Mesenchymal stem cell (in vitro differentiated cells and primary cell): Measurements from ENCODE around the gene MYMX.

Source experiments
- DNase-seq: peaks from one replicate; pipeline ENCODE4 v3.0.0-alpha.2; 2013
- H2AFZ ChIP-seq: one replicate; pipeline ENCODE4 v1.6.1; 2013; ENCODE audit warnings: low read depth, mild to moderate bottlenecking, control low read depth, inconsistent platforms, low read length, moderate library complexity
- H2AK5ac ChIP-seq: 2 replicates; pipeline ENCODE4 v1.6.1; 2013; ENCODE audit warnings: low read length, moderate library complexity, mild to moderate bottlenecking, inconsistent platforms; ENCODE audit not compliant: severe bottlenecking
- H2BK120ac ChIP-seq: one replicate; pipeline ENCODE4 v1.6.1; 2013; ENCODE audit warnings: low read depth, mild to moderate bottlenecking, inconsistent platforms, low read length, moderate library complexity
- H2BK12ac ChIP-seq, 2 experiments: one replicate each; pipeline ENCODE4 v1.6.1; 2013; ENCODE audit warnings: inconsistent platforms in 2 of 2, low read length in 2 of 2, mild to moderate bottlenecking in 2 of 2, moderate library complexity in 2 of 2, control low read depth in 1 of 2
- H2BK15ac ChIP-seq: one replicate; pipeline ENCODE4 v1.6.1; 2013; ENCODE audit warnings: mild to moderate bottlenecking, low read depth, inconsistent platforms; ENCODE audit not compliant: poor library complexity, severe bottlenecking
- H2BK5ac ChIP-seq: 2 replicates; pipeline ENCODE4 v1.6.1; 2013; ENCODE audit warnings: low read depth, mild to moderate bottlenecking, low read length, control low read depth, inconsistent platforms; ENCODE audit not compliant: poor library complexity, severe bottlenecking
- H3K14ac ChIP-seq, 2 experiments: one replicate each; pipeline ENCODE4 v1.6.1; 2013; ENCODE audit warnings: inconsistent platforms in 2 of 2, low read length in 2 of 2, control low read depth in 1 of 2, mild to moderate bottlenecking in 1 of 2, moderate library complexity in 1 of 2
- H3K18ac ChIP-seq, 2 experiments: one replicate each; pipeline ENCODE4 v1.6.1; 2013; ENCODE audit warnings: inconsistent platforms in 2 of 2, low read length in 2 of 2, control low read depth in 1 of 2, low read depth in 1 of 2, mild to moderate bottlenecking in 1 of 2
- H3K23ac ChIP-seq, 2 experiments: one replicate each; pipeline ENCODE4 v1.6.1; 2013; ENCODE audit warnings: inconsistent platforms in 2 of 2, low read length in 2 of 2, mild to moderate bottlenecking in 2 of 2, moderate library complexity in 2 of 2, control low read depth in 1 of 2
- H3K27ac ChIP-seq: 2 replicates; pipeline ENCODE4 v1.5.1; 2013; ENCODE audit warnings: mild to moderate bottlenecking, moderate library complexity, low read length, control low read depth, inconsistent platforms; ENCODE audit not compliant: poor library complexity, severe bottlenecking
- H3K27me3 ChIP-seq, 2 experiments: 2 replicates each; pipeline versions ENCODE4 v1.6.1 to v1.7.0; 2013; ENCODE audit warnings: low read length in 2 of 2, mild to moderate bottlenecking in 2 of 2, moderate library complexity in 2 of 2, control low read depth in 1 of 2, inconsistent platforms in 1 of 2; ENCODE audit not compliant: control insufficient read depth in 1 of 2, insufficient read depth in 1 of 2
- H3K36me3 ChIP-seq, 2 experiments: 2 replicates each; pipeline versions ENCODE4 v1.6.1 to v1.7.0; 2013; ENCODE audit warnings: low read length in 2 of 2, control low read depth in 1 of 2, inconsistent platforms in 1 of 2, low read depth in 1 of 2, mild to moderate bottlenecking in 1 of 2; ENCODE audit not compliant: insufficient read depth in 2 of 2, control insufficient read depth in 1 of 2
- H3K4ac ChIP-seq, 2 experiments: one replicate each; pipeline ENCODE4 v1.6.1; 2013; ENCODE audit warnings: inconsistent platforms in 2 of 2, low read length in 2 of 2, mild to moderate bottlenecking in 2 of 2, moderate library complexity in 2 of 2, control low read depth in 1 of 2, low read depth in 1 of 2
- H3K4me1 ChIP-seq: 2 replicates; pipeline ENCODE4 v1.6.1; 2013; ENCODE audit warnings: low read depth, low read length, control low read depth; ENCODE audit not compliant: control insufficient read depth, insufficient read depth
- H3K4me2 ChIP-seq: 2 replicates; pipeline ENCODE4 v1.6.1; 2013; ENCODE audit warnings: low read length, mild to moderate bottlenecking, inconsistent platforms; ENCODE audit not compliant: poor library complexity, severe bottlenecking
- H3K4me3 ChIP-seq, 2 experiments: 2 replicates each; pipeline versions ENCODE4 v1.5.1 to v1.7.0; 2013; ENCODE audit warnings: low read length in 2 of 2, mild to moderate bottlenecking in 2 of 2, control low read depth in 1 of 2, low read depth in 1 of 2; ENCODE audit not compliant: insufficient read depth in 1 of 2
- H3K79me1 ChIP-seq: replicated peaks from 2 replicates; pipeline ENCODE4 v1.6.1; 2013; ENCODE audit warnings: mild to moderate bottlenecking, control low read depth, low read length, inconsistent platforms; ENCODE audit not compliant: poor library complexity, severe bottlenecking
- H3K9ac ChIP-seq: 2 replicates; pipeline ENCODE4 v1.7.0; 2013; ENCODE audit warnings: mild to moderate bottlenecking, low read length, moderate library complexity
- H3K9me3 ChIP-seq: 2 replicates; pipeline ENCODE4 v1.7.0; 2013; ENCODE audit warnings: mild to moderate bottlenecking, low read length; ENCODE audit not compliant: control insufficient read depth
- H4K8ac ChIP-seq: one replicate; pipeline ENCODE4 v1.6.1; 2013; ENCODE audit warnings: inconsistent platforms, mild to moderate bottlenecking, low read length, moderate library complexity
- H4K91ac ChIP-seq: one replicate; pipeline ENCODE4 v1.6.1; 2013; ENCODE audit warnings: mild to moderate bottlenecking, low read length, inconsistent platforms
- WGBS: methylation state at CpG from one replicate; pipeline ENCODE4 v1.1.7; 2013; ENCODE audit warnings: mixed read lengths; 5-methylcytosine and 5-hydroxymethylcytosine counted together

MYMX gene

GRCh38 chr6:44202332-44202971, 14.3 kb upstream of the MYMX start:
- Histone ChIP-seq H3K9me3 (no peaks in the 10 kb centered on the region), H3K27me3 (no peaks in the 10 kb centered on the region), H4K8ac (no peak overlapping the region), H2BK12ac (no peak overlapping the region), H3K14ac (no peak overlapping the region), H2AK5ac (no peak overlapping the region), H3K4me2 (no peak overlapping the region), H3K4me3 (no peak overlapping the region), H3K18ac (no peak overlapping the region), H3K9ac (no peak overlapping the region), H2BK120ac (no peak overlapping the region), H4K91ac (no peak overlapping the region), H3K27ac (no peak overlapping the region), H2BK5ac (no peak overlapping the region), H3K4me1 (peaks cover 12% of the 10 kb centered on the region), H2BK15ac (no peak overlapping the region), H3K4ac (no peak overlapping the region), H2AFZ (no peak overlapping the region), H3K23ac (no peak overlapping the region), H3K36me3 (no peaks in the 10 kb centered on the region), H3K79me1 (no peaks in the 10 kb centered on the region)
- WGBS, result 76% methylated on average over 4 of the region's 4 CpGs
- DNase-seq, result no peak

- H3K9me3 ChIP-seq, result no peaks in the 10 kb centered on the region
- H3K23ac ChIP-seq, result no peak overlapping the region
- H2BK15ac ChIP-seq, result no peak overlapping the region
- H3K4me1 ChIP-seq, result peaks cover 12% of the 10 kb centered on the region
- H3K27me3 ChIP-seq, result no peaks in the 10 kb centered on the region
- H4K8ac ChIP-seq, result no peak overlapping the region
- no peaks in the 10 kb centered on the region for H3K36me3 ChIP-seq
- H3K4ac ChIP-seq, result no peak overlapping the region
- no peak overlapping the region for H2AK5ac ChIP-seq
- no peak for DNase-seq
- WGBS, result 85% methylated on average over 11 of the region's 11 CpGs
- H3K18ac ChIP-seq, result no peak overlapping the region
- no peak overlapping the region for H3K4me3 ChIP-seq
- no peak overlapping the region for H3K4me2 ChIP-seq
- no peak overlapping the region for H3K14ac ChIP-seq
- no peak overlapping the region for H3K9ac ChIP-seq
- no peak overlapping the region for H2AFZ ChIP-seq
- no peak overlapping the region for H4K91ac ChIP-seq
- H3K27ac ChIP-seq, result no peak overlapping the region
- H2BK120ac ChIP-seq, result no peak overlapping the region
- no peaks in the 10 kb centered on the region for H3K79me1 ChIP-seq
- H2BK5ac ChIP-seq, result no peak overlapping the region
- H2BK12ac ChIP-seq, result no peak overlapping the region
Measured at GRCh38 chr6:44202972-44203750, 13.6 kb upstream of the MYMX start.

GRCh38 chr6:44203955-44204354, 12.8 kb upstream of the MYMX start:
- Histone ChIP-seq H3K18ac (no peak overlapping the region), H3K4me2 (no peak overlapping the region), H3K27me3 (no peaks in the 10 kb centered on the region), H3K14ac (no peak overlapping the region), H3K27ac (no peak overlapping the region), H3K9ac (no peak overlapping the region), H3K36me3 (no peaks in the 10 kb centered on the region), H3K23ac (no peak overlapping the region), H2BK120ac (no peak overlapping the region), H2BK12ac (no peak overlapping the region), H2AFZ (no peak overlapping the region), H3K79me1 (no peaks in the 10 kb centered on the region), H4K8ac (no peak overlapping the region), H2BK5ac (no peak overlapping the region), H3K9me3 (no peaks in the 10 kb centered on the region), H2BK15ac (no peak overlapping the region), H2AK5ac (no peak overlapping the region), H4K91ac (no peak overlapping the region), H3K4ac (no peak overlapping the region), H3K4me3 (no peak overlapping the region), H3K4me1 (peaks cover 12% of the 10 kb centered on the region)
- WGBS, result 88% methylated on average over 6 of the region's 6 CpGs
- DNase-seq, result no peak

GRCh38 chr6:44207966-44208365, 8.8 kb upstream of the MYMX start:
- no peak overlapping the region for H3K9ac ChIP-seq
- H4K8ac ChIP-seq, result no peak overlapping the region
- H3K36me3 ChIP-seq, result no peaks in the 10 kb centered on the region
- no peak overlapping the region for H3K27ac ChIP-seq
- H2AK5ac ChIP-seq, result no peak overlapping the region
- WGBS, result 89% methylated on average over 5 of the region's 6 CpGs
- no peak overlapping the region for H2AFZ ChIP-seq
- H3K9me3 ChIP-seq, result no peaks in the 10 kb centered on the region
- no peak overlapping the region for H3K4me2 ChIP-seq
- H3K14ac ChIP-seq, result no peak overlapping the region
- H2BK15ac ChIP-seq, result no peak overlapping the region
- H3K4me1 ChIP-seq, result no peaks in the 10 kb centered on the region
- H3K18ac ChIP-seq, result no peak overlapping the region
- DNase-seq, result no peak
- no peaks in the 10 kb centered on the region for H3K79me1 ChIP-seq
- H2BK5ac ChIP-seq, result no peak overlapping the region
- no peak overlapping the region for H4K91ac ChIP-seq
- no peak overlapping the region for H3K23ac ChIP-seq
- H3K4ac ChIP-seq, result no peak overlapping the region
- no peak overlapping the region for H3K4me3 ChIP-seq
- H3K27me3 ChIP-seq, result no peaks in the 10 kb centered on the region
- H2BK120ac ChIP-seq, result no peak overlapping the region
- H2BK12ac ChIP-seq, result no peak overlapping the region
